Fibroblast of skin of left biceps (primary cell): ENCODE results near the gene EBNA1BP2.
A peak's percentile ranks its signal among the peaks of the same experiment; 100 is the strongest.
"Not testable (repeated sequence)": the region's sequence is repeated elsewhere in the genome, so short reads cannot be mapped to it uniquely, and the experiment has no call there.

Experiments used
- DNase-seq, 2 experiments: peaks; one replicate each; pipeline ENCODE4 v3.0.0-alpha.2; 2013; ENCODE audit warnings: low read depth in 2 of 2

Gene EBNA1BP2

DNA sequence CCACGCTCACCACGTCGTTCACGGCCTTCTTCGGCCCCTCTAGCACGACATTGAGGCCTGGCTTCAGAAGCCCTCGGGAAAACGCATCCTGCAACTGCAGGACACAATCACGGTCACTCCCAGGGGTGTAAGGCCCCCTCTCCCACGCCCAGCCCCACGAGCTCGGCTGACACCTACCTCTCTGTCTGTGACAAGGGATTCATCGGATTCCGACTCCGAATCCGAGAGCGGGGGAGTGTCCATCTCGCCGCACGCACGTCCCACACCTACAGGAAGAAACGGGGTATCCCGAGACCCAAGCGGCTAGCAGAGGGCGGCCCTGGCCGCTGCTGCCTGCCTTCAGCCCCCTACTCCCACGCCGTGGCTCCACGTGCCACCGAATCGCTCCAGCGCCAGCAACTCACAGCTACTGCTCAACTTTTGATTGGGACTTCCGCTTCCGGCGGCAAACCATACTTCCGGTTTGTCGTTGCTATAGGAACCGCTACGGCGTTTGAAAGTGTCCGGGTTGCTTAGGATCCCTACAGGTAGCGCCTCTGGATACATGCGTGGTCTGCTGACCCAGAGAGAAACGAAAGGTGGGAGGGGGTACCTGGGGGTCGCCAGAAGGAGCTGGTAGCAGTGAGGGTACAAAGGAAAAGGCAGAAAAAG lies at the start of gene EBNA1BP2, which contains the start of gene CFAP57:
Gene EBNA1BP2 (minus strand): TSS at position 415 of the 651 bp plus-strand sequence. CDS start 172 bp downstream, at position 243.
Gene CFAP57 (plus strand): TSS at position 455 of the 651 bp plus-strand sequence. CDS start 424 bp downstream, outside the sequence.
- peak; percentile 81 for DNase-seq

- DNase-seq = no peak
Measured at GRCh38 chr1:43221797-43222196, 49.7 kb upstream of the EBNA1BP2 start.

DNA sequence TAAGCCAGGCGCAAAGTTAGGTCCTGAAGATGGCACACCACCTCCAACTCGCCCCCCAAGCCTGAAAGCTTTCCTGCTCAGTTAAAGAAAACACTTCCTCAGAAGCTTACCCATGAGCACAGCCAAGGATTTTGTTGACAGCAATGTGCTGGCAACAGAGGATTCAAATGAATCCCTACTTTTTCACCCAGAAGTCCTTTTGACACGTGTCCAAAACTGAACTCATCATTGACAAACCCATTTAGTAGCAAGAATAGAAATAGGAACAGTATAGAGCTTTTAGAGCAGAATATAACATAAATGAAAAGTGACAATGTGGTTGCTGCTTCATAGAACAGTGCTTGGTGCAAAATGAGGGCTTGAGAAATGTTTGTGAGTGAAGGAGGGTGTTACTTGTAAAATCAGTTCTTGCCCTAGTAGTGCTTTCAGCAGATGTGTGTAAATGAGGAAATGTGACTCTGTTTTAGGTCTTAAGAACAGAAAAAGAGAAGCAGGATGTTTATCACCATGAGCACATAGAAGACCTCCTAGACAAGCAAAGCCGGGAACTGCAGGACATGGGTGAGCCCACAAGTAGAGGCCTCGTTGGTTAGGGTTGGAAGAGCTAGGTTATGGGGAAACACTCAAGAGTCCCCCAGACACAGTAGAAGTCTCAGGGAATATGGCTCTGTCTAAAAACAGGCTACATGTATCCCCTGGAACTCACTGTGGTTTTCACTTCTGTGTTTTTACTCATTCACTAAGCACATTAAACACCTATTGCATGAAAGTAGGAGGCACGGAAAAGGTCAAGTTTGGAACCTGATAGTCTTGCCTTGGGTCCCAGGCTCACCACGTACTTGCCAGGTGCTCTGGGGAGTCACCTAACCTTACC lies 49.1 kb upstream of the EBNA1BP2 start:
- no peak for DNase-seq

DNA sequence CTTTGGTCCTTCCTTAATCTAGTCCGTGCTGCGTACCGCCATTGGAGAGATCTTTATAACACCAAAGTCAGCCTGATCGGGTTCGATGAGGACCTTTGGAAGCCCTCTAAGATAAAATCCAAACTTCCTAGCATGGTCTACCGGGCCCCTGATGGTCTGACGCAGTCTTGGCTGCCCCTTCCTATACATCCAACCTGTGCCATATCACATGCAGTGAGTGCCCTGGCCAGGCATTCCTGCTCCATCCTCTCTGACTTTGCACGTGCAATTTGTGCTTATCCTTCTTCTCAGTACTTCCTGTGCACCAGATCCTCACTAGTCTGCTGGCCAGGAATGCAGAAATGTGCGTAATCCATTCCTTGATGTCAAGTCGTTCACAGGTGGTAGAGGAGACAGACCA lies 45.7 kb upstream of the EBNA1BP2 start:
- DNase-seq = no peak

GRCh38 chr1:43214501-43215444 lies 42.7 kb upstream of the EBNA1BP2 start:
- DNase-seq = no peak

GRCh38 chr1:43208277-43208676 lies 36.2 kb upstream of the EBNA1BP2 start:
- DNase-seq = not testable (repeated sequence)

DNA sequence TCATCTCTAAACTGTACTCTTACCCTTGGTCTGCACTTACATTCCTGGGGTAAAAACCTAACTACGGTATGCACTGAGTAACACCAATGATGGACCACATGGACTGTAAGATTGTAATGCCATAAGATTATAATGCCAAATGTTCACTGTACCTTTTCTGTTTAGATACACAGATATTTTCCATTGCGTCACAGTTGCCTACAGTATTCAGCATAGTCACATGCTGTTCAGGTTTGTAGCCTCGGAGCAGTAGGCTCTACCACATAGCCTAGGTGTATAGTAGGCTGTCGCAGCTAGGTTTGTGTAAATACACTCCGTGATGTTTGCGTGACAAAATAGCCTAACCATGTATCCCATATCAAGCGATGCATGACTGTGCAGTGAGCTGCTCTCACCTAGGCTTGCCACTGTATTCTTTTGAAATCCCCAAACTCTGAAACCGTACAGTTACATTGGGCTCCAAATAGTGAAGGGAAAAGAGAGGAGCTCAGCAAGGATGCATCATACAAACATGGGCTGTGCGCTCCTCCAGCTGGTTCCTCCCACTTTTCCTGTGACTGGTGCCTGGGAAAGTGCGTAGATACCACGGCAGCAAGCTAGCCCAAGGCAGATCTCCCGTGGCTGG lies 35.3 kb upstream of the EBNA1BP2 start:
- no peak for DNase-seq

DNA sequence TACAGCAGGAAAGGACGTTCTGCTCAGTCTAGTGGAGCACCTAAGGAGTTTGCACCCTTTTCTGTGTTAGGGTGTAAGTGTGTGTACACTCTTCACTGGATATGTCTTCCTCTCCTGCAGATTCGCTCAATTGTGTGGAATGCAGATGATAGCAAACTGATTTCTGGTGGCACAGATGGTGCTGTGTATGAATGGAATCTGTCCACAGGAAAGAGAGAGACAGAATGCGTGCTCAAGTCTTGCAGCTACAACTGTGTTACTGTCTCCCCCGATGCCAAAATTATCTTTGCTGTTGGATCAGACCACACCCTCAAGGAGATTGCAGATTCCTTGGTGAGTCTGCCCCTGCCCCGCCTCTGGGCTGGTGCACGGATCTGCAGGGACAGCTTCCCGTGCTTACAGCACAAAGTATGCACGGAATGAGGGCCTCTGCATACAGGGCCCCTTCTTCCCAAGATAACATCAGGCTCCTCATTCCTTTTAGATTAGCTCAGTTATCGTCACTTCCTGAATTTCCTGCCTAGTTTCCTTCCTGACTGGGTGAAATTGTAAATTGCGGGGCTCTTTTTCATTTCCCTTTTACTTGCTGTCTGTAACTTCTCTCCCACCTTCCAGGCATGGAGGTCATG lies 34.6 kb upstream of the EBNA1BP2 start:
- DNase-seq = peak; percentile 94

DNA sequence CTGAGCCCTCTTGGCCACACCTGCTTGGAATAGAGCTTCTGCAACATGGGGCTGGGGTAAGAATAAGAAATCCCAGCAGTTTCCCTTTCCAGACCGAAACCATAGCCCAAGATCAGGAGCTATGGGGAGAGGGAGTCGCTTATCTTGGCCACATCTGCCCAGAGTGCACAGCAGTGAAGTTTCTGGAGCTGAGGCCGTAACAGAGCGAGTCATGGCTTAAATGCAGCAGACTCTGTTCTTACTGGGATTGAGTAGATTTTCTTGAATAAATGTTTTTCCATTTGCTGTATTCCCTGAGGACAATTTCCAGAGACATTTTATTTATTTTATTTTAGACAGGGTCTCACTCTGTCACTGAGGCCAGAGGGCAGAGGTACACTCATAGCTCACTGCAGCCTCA lies 33.6 kb upstream of the EBNA1BP2 start:
- DNase-seq = no peak

DNA sequence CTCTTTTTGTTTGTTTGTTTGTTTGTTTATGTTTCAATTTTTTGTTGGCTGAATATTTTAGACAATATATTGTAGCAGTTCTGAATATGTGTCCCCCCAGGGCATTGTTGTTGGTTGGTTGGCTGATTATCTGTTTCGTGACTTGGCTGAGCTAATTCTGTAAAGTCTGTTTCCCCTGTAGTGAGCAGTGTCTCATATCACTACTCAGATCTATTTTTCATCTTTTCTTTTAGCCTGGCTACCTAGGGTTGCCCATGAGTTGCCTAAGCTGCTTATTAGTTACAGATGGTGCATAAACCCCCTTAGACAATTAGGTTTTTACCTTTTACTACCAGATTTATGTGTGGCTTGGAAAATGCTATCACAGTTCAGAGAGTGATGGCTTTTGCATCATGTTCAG lies 32.3 kb upstream of the EBNA1BP2 start:
- no peak for DNase-seq

- DNase-seq = no peak
Measured at GRCh38 chr1:43203859-43204258, 31.8 kb upstream of the EBNA1BP2 start.

DNA sequence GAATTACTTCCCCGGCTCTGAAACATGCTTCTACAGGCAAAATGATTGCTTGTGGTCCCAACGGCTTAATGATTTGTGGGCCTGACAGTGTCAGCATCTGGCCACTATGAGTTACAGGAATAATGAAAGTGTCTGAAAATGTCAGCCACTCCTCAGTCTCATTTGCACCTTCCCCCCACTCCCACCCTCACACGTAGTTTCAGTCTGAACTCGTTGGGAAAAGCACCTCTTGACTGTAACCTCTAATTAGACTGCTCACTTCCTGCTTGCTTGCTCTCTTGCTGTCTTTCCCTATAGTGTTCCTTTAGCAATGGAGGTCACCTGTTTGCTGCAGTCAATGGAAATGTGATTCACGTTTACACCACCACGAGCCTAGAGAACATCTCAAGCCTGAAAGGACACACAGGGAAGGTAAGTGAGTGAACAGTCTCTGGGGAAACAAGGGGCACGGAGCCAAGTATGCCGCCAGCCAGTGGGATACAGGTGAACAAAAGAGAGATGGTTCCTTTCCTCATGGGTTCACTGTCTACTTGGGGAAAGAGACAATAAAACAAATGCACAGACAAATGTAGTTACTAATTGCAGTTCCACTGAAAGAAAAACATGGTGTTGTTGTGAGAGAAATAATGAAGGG lies 27.1 kb upstream of the EBNA1BP2 start:
- DNase-seq = no peak

DNA sequence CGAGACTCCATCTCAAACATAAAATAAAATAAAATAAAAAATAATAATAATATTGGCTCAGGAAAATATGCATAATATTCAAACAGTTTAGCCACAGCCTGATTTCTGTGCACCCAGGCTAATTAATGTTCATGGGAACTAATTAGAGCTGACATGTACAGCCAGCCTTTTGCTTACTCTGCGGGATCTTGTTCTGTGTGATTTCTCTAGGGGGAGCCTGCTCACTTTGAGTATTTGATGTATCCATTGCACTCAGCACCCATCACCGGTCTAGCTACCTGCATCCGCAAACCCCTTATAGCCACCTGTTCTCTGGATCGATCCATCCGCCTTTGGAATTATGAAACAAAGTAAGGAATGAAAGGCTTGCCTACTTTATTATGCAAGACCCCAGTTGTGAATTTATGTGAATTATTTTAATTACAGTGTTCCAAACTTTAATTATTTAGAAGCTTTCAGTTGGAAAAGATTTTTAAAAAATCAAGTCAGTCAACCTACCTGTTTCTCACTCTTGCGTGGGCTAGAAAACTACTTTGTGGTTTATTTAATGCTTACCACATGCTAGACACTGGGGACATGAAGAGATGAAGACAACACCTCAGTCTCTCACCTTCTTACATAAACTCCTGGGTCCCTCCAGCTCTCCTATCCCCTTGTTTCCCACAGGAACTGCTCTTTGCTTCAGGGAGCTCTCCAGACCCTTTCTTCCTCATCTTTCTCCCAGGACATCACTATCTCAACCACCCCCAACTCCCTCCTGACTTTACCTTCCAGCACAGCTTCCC lies 25.4 kb upstream of the EBNA1BP2 start:
- no peak for DNase-seq

GRCh38 chr1:43194509-43194908 lies 22.4 kb upstream of the EBNA1BP2 start:
- no peak for DNase-seq

DNA sequence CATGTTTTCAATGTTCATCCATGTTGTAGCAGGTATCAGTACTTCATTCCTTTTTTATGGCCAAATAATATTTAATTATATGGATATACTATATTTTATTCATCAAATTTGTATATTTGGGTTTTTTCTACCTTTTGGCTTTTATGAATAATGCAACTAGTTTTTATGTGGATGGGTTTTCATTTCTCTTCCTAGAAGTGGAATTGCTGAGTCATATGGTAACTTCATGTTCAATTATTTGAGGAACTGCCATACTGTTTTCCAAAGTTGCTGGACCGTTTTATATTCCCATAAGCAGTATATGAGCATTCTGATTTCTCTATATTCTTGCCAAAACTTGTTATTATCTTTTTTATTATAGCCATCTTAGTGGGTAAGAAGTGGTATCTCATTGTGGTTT lies 16.0 kb upstream of the EBNA1BP2 start:
- no peak for DNase-seq

DNA sequence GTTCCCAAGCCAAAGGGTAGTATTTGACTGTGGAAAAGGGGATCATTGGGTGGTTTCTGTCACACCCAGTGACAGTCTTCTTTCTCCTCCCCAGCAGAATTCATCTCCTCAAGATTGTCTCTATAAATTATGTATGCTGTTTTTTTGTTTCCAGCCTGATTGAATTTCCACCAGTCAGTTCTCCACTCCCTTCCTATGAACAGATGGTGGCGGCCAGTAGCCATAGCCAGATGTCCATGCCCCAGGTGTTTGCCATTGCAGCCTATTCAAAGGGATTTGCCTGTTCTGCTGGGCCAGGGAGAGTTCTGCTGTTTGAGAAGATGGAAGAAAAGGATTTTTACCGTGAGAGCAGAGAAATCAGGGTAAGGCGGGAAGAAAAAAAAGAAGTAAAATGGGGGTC lies 12.9 kb upstream of the EBNA1BP2 start:
- no peak for DNase-seq

GRCh38 chr1:43184388-43184787 lies 12.3 kb upstream of the EBNA1BP2 start:
- DNase-seq = no peak

- DNase-seq = no peak
Measured at GRCh38 chr1:43177691-43178090, 5.6 kb upstream of the EBNA1BP2 start.

GRCh38 chr1:43174873-43175272 lies 2.8 kb upstream of the EBNA1BP2 start:
- no peak for DNase-seq

- peak; percentile 55 to 63 for DNase-seq
Measured at GRCh38 chr1:43172527-43172972, 460 bp upstream of the EBNA1BP2 start.
